Activated T-helper 2 cell treated with anti-CD3 and anti-CD28 coated beads, Interferon-gamma antibody, Interleukin-2, Interleukin-4, amounts not matched to agents 10 μg/mL and 5 μg/mL and 100 μg/mL, durations not matched to agents 14 hours and 24 hours and 36 hours (primary cell): ENCODE results near the gene RASL12. TPM values are rescaled to one million over a fixed set of nuclear protein-coding genes. Genes with fewer than 3 reads are reported as not detected.
A peak's percentile ranks its signal among the peaks of the same experiment; 100 is the strongest.
"Not testable (repeated sequence)": the region's sequence is repeated elsewhere in the genome, so short reads cannot be mapped to it uniquely, and the experiment has no call there.

Source experiments
- DNase-seq: peaks from one replicate; pipeline ENCODE4 v3.0.0; 2021; ENCODE audit warnings: low spot score
- H3K27ac Mint-ChIP-seq: one replicate; pipeline ENCODE4 v1.8.0; 2021; ENCODE audit warnings: mixed read lengths
- H3K27me3 Mint-ChIP-seq: one replicate; pipeline ENCODE4 v1.8.0; 2021; ENCODE audit warnings: low read depth, mixed read lengths
- H3K36me3 Mint-ChIP-seq: one replicate; pipeline ENCODE4 v1.8.0; 2021; ENCODE audit warnings: low read depth, mixed read lengths
- H3K4me1 Mint-ChIP-seq: one replicate; pipeline ENCODE4 v1.8.0; 2021; ENCODE audit warnings: low read depth, mixed read lengths
- H3K4me3 Mint-ChIP-seq: one replicate; pipeline ENCODE4 v1.8.0; 2021; ENCODE audit warnings: low read depth, mild to moderate bottlenecking, moderate library complexity, mixed read lengths
- H3K9me3 Mint-ChIP-seq: one replicate; pipeline ENCODE4 v1.8.0; 2021; ENCODE audit warnings: mixed read lengths
- intact Hi-C: fragments of 100-400 bp; cut with micrococcal nuclease; formaldehyde crosslinking; loops from one replicate; pipeline ENCODE4 v1.15.1; 2023
- total RNA-seq: library from RNA; stranded (reverse); gene quantifications from 2 replicates; pipeline ENCODE4 v1.2.3, GENCODE V29; 2022

Gene RASL12
- total RNA-seq, 1 donor from 2014 or later: not detected

DNA sequence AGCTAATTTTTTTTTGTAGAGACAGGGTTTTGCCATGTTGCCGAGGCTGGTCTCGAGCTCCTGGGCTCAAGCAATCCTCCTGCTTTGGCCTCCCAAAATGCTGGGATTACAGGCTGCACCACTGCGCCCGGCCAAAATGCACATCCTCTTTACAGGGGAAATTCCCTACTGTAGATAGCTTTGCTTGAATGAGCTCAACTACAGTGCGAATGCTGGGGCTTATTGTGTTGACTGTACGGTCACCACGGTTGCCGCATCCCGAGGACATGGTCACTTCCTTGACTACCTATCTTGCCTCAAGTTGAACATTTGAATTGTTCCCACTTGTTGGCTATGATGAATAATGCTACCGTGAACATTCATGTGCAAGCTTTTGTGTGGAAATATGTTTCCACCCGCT, 33.1 kb downstream of the RASL12 start:
- H3K4me3 Mint-ChIP-seq: no peak overlapping the region

DNA sequence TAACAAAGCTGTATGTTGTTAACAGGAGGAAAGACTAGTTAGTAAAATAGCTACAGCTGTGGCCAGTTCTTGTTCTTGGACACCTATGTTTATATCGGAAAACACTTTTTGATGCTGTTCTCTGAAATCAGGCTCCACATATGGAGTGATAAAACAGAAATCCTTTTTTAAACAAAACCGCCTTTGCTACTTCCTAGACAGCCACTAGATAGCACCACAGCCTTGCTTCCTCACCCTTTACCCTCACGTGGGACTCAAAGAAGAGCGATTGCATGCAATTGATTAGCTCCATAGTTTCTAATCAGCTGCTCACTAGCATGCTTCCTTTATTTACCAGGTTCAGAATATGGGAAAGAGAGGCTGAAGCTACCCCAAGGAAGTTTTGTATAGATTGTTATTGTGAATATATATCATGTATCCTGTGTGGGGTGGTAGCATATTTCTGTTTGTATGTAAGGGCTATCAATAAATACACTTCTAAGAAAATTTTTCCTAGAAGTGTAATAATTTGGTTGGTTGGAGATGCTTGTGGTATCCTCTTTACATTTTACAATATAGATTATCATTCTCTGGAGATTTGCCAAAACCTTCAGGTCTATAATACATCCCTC, 34.0 kb downstream of the RASL12 start:
- peaks cover 14% of the 10 kb centered on the region for H3K27me3 Mint-ChIP-seq
- H3K4me3 Mint-ChIP-seq: no peak overlapping the region
- intact Hi-C loops: loop anchor here (2.0 kb wide), 2 partner anchors 45 to 263 kb away; partner anchors contain the start of gene RNU5A-1
- no peak for DNase-seq
- H3K27ac Mint-ChIP-seq: no peak overlapping the region
- H3K36me3 Mint-ChIP-seq: no peaks in the 10 kb centered on the region
- H3K9me3 Mint-ChIP-seq: no peaks in the 10 kb centered on the region
- H3K4me1 Mint-ChIP-seq: peaks cover 12% of the 10 kb centered on the region

More for the DNA sequence above, 33.1 kb downstream of the RASL12 start:
- Mint-ChIP-seq H3K27ac (no peak overlapping the region), H3K4me1 (peaks cover 12% of the 10 kb centered on the region), H3K36me3 (no peaks in the 10 kb centered on the region), H3K9me3 (no peaks in the 10 kb centered on the region), H3K27me3 (peaks cover 14% of the 10 kb centered on the region)
- DNase-seq: no peak
- intact Hi-C loops: no loop called here

DNA sequence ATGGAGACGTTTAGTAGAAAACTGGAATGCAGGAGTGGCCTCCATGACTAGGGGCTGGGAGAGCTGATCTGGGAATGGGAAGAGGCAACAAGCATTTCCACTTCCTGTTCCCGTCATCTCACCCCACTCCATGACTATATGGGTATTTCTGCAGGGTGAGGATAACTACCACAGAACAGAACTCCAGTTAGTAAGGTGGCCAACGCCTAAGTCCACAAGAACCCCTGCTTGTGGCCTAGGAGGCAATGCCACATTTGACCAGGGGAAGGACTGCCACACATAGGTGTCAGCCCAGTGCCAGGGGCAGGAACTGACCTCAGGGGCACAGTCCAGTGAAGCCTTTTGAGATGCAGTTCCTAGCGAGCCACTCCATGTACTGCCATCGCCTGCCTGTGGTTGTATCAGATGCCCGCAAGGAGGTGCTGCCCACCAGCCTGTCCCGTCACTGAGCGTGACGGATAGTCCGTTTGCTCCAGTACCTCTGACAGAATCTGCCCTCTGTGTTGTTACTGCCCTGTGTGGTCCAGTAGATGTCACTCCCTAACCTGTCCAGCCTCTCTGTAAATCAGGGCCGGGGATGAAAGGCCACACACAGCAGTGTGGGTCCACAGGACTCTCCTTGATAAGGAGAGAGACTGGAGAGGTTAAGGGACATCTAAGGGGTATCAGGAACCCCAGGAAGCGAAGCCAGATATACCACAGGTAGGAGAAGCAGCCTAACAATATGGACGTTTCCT, 34.8 kb downstream of the RASL12 start:
- Mint-ChIP-seq H3K9me3 (no peaks in the 10 kb centered on the region), H3K27ac (no peak overlapping the region), H3K27me3 (peaks cover 14% of the 10 kb centered on the region), H3K4me3 (no peak overlapping the region), H3K4me1 (peaks cover 18% of the 10 kb centered on the region), H3K36me3 (peaks cover 4% of the 10 kb centered on the region)
- DNase-seq: peak; percentile 20
- intact Hi-C loops: loop anchor here (2.0 kb wide), 2 partner anchors 46 to 264 kb away; partner anchors contain the start of gene RNU5A-1

DNA sequence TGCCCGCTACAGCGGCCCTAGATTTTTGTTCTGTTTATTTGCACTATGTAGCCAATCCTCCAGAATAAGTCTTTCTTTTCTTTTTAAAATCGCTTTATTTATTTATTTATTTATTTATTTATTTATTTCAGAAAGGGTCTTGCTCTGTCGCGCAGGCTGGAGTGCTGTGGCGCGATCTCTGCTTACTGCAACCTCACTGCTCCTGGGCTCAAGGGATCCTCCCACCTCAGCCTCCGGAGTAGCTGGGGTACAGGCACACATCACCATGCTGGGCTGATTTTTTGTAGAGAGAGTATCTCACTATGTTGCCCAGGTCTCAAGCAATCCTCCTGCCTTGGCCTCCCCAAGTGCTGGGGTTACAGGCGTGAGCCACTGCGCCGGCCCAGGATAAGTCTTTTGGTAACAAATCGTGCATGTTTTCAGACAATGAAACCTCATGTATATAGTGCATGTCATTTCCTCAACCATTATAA, 38.0 kb downstream of the RASL12 start:
- H3K36me3 Mint-ChIP-seq: peaks cover 21% of the 10 kb centered on the region
- no peak for DNase-seq
- peaks cover 14% of the 10 kb centered on the region for H3K27me3 Mint-ChIP-seq
- no peaks in the 10 kb centered on the region for H3K9me3 Mint-ChIP-seq
- intact Hi-C loops: no loop called here
- H3K4me1 Mint-ChIP-seq: peaks cover 22% of the 10 kb centered on the region
- H3K4me3 Mint-ChIP-seq: peak overlapping the region; percentile 72
- H3K27ac Mint-ChIP-seq: no peak overlapping the region

- Mint-ChIP-seq H3K36me3 (peaks cover 25% of the 10 kb centered on the region), H3K4me3 (peak within 1 kb of the TSS; percentile 99), H3K9me3 (no peaks in the 10 kb centered on the region), H3K27me3 (peaks cover 14% of the 10 kb centered on the region), H3K4me1 (peaks cover 21% of the 10 kb centered on the region), H3K27ac (peak within 1 kb of the TSS; percentile 91)
- intact Hi-C loops: no loop called here
- peak; percentile 84 for DNase-seq
These were observed 38.7 kb downstream of the RASL12 start, which contains the start of gene MTFMT for GRCh38 chr15:65028921-65029735. Gene MTFMT (minus strand): TSS chr15:65029639. CDS start chr15:65029613, 26 bp downstream.

GRCh38 chr15:65028338-65028737, 39.5 kb downstream of the RASL12 start:
- no peaks in the 10 kb centered on the region for H3K9me3 Mint-ChIP-seq
- H3K36me3 Mint-ChIP-seq: peaks cover 31% of the 10 kb centered on the region
- intact Hi-C loops: no loop called here
- H3K4me3 Mint-ChIP-seq: peak overlapping the region; percentile 99
- H3K27me3 Mint-ChIP-seq: peaks cover 14% of the 10 kb centered on the region
- peak overlapping the region; percentile 91 for H3K27ac Mint-ChIP-seq
- no peak for DNase-seq
- H3K4me1 Mint-ChIP-seq: peaks cover 16% of the 10 kb centered on the region

GRCh38 chr15:65027593-65027992, 40.2 kb downstream of the RASL12 start:
- H3K27ac Mint-ChIP-seq: no peak overlapping the region
- H3K4me1 Mint-ChIP-seq: peaks cover 13% of the 10 kb centered on the region
- intact Hi-C loops: no loop called here
- H3K9me3 Mint-ChIP-seq: no peaks in the 10 kb centered on the region
- H3K36me3 Mint-ChIP-seq: peaks cover 32% of the 10 kb centered on the region
- DNase-seq: no peak
- peak overlapping the region; percentile 99 for H3K4me3 Mint-ChIP-seq
- H3K27me3 Mint-ChIP-seq: peaks cover 14% of the 10 kb centered on the region

DNA sequence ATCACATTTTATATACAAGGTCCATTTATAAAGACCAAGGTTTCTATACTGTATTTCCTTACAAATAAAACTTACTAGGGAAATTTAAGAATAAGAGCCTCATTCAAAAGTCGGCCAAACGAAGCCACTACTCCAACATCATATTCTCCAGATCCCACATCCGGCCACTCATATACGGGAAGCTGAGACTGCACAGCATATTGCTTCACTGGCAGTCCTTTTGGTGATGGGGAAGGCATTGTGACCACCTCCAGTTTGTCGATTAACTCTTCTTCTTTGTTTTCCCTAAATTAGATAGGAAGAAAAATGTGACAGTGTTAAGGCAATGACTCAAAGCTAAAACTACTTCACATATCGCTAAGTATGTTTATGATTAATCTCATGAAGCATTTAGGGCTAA, 41.0 kb downstream of the RASL12 start:
- no peak for DNase-seq
- H3K36me3 Mint-ChIP-seq: peaks cover 32% of the 10 kb centered on the region
- peaks cover 8% of the 10 kb centered on the region for H3K27me3 Mint-ChIP-seq
- H3K27ac Mint-ChIP-seq: no peak overlapping the region
- peaks cover 10% of the 10 kb centered on the region for H3K4me1 Mint-ChIP-seq
- H3K9me3 Mint-ChIP-seq: no peaks in the 10 kb centered on the region
- intact Hi-C loops: no loop called here
- H3K4me3 Mint-ChIP-seq: no peak overlapping the region

GRCh38 chr15:65021488-65021887, 46.3 kb downstream of the RASL12 start:
- Mint-ChIP-seq H3K4me1 (peaks cover 3% of the 10 kb centered on the region), H3K27me3 (no peaks in the 10 kb centered on the region), H3K9me3 (no peaks in the 10 kb centered on the region), H3K27ac (no peak overlapping the region), H3K4me3 (no peak overlapping the region), H3K36me3 (peaks cover 58% of the 10 kb centered on the region)
- no peak for DNase-seq
- intact Hi-C loops: no loop called here

DNA sequence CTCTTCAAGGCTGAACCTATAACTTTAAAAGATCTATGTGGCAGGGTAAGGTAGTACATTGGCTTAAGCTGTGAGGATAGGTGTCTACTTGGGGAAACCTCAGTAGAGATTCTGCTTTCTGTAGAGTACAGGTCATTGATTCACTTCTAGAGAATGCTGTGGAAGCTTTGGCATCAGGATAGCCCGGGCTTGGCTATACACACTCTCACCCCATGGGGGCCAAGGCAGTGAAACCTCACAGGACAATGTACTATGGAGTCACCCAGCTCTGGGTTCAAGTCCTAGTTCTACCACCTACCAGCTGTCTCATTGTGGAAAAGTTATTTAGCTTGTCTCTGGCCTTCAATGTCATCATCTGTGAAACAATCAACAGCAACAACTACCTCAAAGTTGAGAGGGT, 47.4 kb downstream of the RASL12 start:
- H3K9me3 Mint-ChIP-seq: no peaks in the 10 kb centered on the region
- no peak for DNase-seq
- H3K4me3 Mint-ChIP-seq: no peak overlapping the region
- H3K4me1 Mint-ChIP-seq: peaks cover 3% of the 10 kb centered on the region
- intact Hi-C loops: no loop called here
- no peaks in the 10 kb centered on the region for H3K27me3 Mint-ChIP-seq
- no peak overlapping the region for H3K27ac Mint-ChIP-seq
- H3K36me3 Mint-ChIP-seq: peaks cover 53% of the 10 kb centered on the region

- H3K9me3 Mint-ChIP-seq, H3K27ac Mint-ChIP-seq, H3K4me1 Mint-ChIP-seq, H3K4me3 Mint-ChIP-seq, DNase-seq, H3K27me3 Mint-ChIP-seq, intact Hi-C loops: not testable (repeated sequence)
- peaks cover 57% of the 10 kb centered on the region for H3K36me3 Mint-ChIP-seq
These were observed 56.6 kb downstream of the RASL12 start for GRCh38 chr15:65011198-65011597.

- Mint-ChIP-seq H3K4me3 (no peak overlapping the region), H3K27ac (no peak overlapping the region)
These were observed 58.8 kb downstream of the RASL12 start for GRCh38 chr15:65008983-65009382.

More at GRCh38 chr15:65008983-65009382, 58.8 kb downstream of the RASL12 start:
- no peak for DNase-seq
- no peaks in the 10 kb centered on the region for H3K4me1 Mint-ChIP-seq
- H3K27me3 Mint-ChIP-seq: no peaks in the 10 kb centered on the region
- peaks cover 43% of the 10 kb centered on the region for H3K36me3 Mint-ChIP-seq
- intact Hi-C loops: no loop called here
- H3K9me3 Mint-ChIP-seq: peaks cover 5% of the 10 kb centered on the region
